ENCODE data around the gene SLC24A4. TPM values are rescaled to one million over a fixed set of nuclear protein-coding genes. Genes with fewer than 3 reads are reported as not detected.
A peak's percentile ranks its signal among the peaks of the same experiment; 100 is the strongest.

SLC24A4 gene
- total RNA-seq, 1 donor from 2014 or later, result 0.26 TPM

DNA sequence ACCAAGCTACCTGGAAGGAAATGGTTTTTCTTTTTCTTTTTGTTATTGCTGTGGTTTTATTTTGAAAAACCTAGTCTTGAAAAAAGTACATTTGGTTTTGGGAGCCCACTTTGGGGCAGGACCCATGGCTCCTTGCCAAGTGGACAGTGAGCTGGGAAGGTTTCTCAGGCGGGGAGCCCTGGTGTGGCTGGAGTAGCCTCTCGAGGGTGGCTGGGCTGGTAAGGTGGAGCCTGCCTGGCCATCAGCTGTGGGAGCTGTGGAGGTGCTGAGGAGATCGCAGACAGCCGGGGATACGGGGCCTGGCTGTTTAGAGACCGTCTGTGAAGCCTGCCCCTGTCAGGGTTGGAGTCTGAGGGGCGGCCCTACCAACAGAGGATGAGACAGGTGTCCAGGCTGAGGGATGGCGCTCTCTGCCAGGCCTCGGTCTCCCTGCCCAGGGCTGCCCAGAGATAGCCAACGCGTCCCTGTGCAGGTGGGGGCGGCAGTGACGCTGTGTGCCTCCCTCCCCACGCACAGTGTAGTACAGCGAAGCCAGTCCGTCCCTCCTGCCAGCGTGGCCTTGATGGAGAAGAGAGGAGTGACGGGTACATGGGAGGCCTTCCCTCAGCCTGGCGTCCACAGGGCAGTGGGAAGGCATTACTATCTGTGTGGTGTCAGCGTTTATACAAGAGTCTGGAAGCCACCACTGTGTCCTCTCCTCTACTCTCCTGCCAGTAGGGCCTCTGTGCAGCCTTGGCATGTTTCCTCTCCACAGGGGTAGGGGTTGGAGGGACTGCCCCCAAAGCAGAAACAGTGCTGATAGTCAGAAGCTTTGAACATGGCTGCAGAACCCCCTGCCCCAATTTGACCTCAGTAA lies 196.5 kb downstream of the SLC24A4 start:
- H3K4me3 Mint-ChIP-seq, result no peak overlapping the region
- H3K4me1 Mint-ChIP-seq, result peaks cover 6% of the 10 kb centered on the region
- no peaks in the 10 kb centered on the region for H3K9me3 Mint-ChIP-seq
- no peak for DNase-seq (ENCODE audit: low read depth, low spot score)
- peak overlapping the region; percentile 27 for H3K27ac Mint-ChIP-seq (ENCODE audit: unreplicated experiment)
- TF ChIP-seq, protein P1, sequence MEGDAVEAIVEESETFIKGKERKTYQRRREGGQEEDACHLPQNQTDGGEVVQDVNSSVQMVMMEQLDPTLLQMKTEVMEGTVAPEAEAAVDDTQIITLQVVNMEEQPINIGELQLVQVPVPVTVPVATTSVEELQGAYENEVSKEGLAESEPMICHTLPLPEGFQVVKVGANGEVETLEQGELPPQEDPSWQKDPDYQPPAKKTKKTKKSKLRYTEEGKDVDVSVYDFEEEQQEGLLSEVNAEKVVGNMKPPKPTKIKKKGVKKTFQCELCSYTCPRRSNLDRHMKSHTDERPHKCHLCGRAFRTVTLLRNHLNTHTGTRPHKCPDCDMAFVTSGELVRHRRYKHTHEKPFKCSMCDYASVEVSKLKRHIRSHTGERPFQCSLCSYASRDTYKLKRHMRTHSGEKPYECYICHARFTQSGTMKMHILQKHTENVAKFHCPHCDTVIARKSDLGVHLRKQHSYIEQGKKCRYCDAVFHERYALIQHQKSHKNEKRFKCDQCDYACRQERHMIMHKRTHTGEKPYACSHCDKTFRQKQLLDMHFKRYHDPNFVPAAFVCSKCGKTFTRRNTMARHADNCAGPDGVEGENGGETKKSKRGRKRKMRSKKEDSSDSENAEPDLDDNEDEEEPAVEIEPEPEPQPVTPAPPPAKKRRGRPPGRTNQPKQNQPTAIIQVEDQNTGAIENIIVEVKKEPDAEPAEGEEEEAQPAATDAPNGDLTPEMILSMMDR (conservative IDR thresholded peaks at IDR 0.05), result no peak
- peaks cover 3% of the 10 kb centered on the region for H3K36me3 Mint-ChIP-seq (ENCODE audit: low read depth)
- H3K27me3 Mint-ChIP-seq (ENCODE audit: low read depth), result peaks cover 14% of the 10 kb centered on the region

DNA sequence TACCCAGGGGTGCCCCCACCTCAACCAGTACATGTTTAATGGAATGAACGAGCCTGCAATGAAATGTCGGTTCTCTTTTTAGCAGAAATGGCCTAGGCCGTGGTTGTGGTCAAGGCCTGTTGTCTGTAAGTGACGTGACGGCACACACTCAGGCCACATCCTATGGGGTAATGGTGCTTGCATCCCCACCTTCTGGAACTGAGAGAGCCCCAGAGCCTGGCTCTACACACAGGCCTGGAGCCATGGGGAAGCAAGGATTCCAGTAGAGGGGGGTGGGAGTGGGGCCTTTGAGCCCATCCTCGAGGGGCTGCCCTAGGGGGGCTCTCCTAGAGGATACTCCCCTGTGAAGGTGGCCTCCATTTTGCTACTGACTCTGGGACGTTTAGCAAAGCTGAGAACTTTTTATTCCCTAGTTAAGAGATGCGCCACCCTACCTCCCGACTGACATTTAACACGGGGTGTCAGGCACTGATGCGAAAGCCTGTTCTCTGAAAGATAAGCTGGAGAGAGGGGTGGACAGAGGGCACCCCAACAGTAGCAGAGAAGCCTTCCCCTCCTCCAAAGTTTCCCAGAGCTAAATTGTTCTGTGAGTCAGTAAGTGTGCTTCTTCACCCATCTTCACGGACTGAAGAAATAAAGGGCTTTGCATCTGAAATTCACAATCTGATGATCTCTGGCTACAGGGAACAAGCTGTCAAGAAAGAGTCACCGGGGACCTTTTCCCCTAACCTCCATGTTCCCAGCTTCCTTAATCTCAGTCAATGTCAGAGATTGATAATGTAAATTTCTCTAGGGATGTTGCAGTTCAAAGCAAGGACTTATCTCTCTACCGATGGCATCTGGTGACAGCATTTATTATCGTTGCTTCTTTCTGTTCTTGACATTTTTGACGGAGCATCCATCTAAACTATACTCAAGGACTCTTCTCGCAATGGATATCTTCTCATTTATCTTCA lies 197.4 kb downstream of the SLC24A4 start:
- Mint-ChIP-seq H3K36me3 (ENCODE audit: low read depth) (peaks cover 3% of the 10 kb centered on the region), H3K4me1 (peaks cover 5% of the 10 kb centered on the region), H3K27me3 (ENCODE audit: low read depth) (peaks cover 5% of the 10 kb centered on the region), H3K9me3 (no peaks in the 10 kb centered on the region), H3K27ac (ENCODE audit: unreplicated experiment) (no peak overlapping the region), H3K4me3 (no peak overlapping the region)
- TF ChIP-seq, protein P1 (conservative IDR thresholded peaks at IDR 0.05), result no peak
- no peak for DNase-seq (ENCODE audit: low read depth, low spot score)

DNA sequence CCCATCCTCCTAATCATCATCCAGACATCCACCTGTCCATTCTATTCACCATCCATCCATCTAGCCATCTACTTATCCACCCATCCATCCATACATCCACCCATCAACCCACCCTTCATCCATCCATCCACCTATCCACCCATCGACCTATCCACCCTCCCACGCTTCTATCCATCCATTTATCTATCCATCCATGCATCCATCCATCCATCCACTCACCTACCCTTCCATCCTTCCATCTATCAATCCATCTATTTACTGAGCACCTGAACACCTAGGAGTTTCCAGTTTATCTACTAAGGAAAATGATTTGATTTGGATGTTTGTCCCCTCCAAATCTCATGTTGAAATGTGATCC lies 198.1 kb downstream of the SLC24A4 start:
- no peak overlapping the region for H3K27ac Mint-ChIP-seq (ENCODE audit: unreplicated experiment)
- H3K4me1 Mint-ChIP-seq, result no peaks in the 10 kb centered on the region
- TF ChIP-seq, protein P1 (conservative IDR thresholded peaks at IDR 0.05), result no peak
- H3K9me3 Mint-ChIP-seq, result no peaks in the 10 kb centered on the region
- no peak for DNase-seq (ENCODE audit: low read depth, low spot score)
- H3K36me3 Mint-ChIP-seq (ENCODE audit: low read depth), result peaks cover 3% of the 10 kb centered on the region
- no peak overlapping the region for H3K4me3 Mint-ChIP-seq
- H3K27me3 Mint-ChIP-seq (ENCODE audit: low read depth), result no peaks in the 10 kb centered on the region

DNA sequence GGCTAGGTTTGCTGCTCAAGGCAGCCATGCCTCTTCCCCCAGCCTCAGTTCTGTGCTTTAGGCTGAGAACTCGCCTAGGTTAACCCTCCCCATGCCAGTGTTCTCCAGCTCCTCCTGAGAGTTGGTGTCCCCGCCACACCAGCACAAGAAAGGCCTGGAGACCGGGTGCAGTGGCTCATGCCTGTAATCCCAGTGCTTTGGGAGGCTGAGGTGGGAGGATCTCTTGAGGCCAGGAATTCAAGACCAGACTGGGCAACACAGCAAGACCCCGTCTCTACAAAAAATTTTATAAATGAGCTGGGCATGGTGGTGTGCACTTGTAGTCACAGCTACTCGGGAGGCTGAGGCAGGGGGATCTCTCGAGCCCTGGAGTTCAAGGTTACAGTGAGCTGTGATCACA lies 200.8 kb downstream of the SLC24A4 start:
- Mint-ChIP-seq H3K4me1 (no peaks in the 10 kb centered on the region), H3K4me3 (no peak overlapping the region), H3K27me3 (ENCODE audit: low read depth) (no peaks in the 10 kb centered on the region), H3K27ac (ENCODE audit: unreplicated experiment) (peak overlapping the region; percentile 19), H3K36me3 (ENCODE audit: low read depth) (peaks cover 3% of the 10 kb centered on the region), H3K9me3 (no peaks in the 10 kb centered on the region)
- TF ChIP-seq, protein P1 (conservative IDR thresholded peaks at IDR 0.05), result no peak
- no peak for DNase-seq (ENCODE audit: low read depth, low spot score)

DNA sequence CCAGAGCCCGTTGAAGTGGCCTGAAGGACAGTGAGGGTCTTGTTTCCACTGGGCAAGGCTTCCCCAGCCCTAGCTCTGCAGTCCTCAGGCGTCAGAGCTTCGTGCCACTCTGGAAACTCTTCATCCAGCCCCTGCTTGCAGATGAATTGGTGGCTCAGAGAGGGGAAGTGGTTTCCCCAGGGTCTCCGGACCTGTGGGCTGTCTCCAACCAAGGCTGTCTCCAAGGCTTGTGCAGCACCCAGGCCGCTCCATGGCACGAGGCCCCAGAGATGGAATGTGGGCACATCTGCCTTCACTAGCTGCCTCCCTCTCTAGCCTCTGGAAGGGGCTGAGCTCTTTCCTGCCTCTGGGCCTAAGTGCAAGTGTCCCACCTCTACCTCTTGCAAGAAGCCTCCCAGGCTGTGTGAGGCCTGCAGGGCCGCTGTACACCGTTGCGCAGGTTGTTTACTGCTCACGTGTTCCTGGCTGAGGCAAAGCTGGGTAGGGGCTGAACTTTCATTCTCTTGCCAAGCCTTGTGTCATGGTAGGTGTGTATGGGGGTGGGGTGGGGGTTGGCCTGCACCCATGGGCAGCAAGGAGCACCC lies 201.7 kb downstream of the SLC24A4 start:
- Mint-ChIP-seq H3K36me3 (ENCODE audit: low read depth) (peaks cover 3% of the 10 kb centered on the region), H3K27ac (ENCODE audit: unreplicated experiment) (no peak overlapping the region), H3K4me3 (no peak overlapping the region), H3K9me3 (no peaks in the 10 kb centered on the region), H3K4me1 (no peaks in the 10 kb centered on the region), H3K27me3 (ENCODE audit: low read depth) (no peaks in the 10 kb centered on the region)
- TF ChIP-seq, protein P1 (conservative IDR thresholded peaks at IDR 0.05), result no peak
- no peak for DNase-seq (ENCODE audit: low read depth, low spot score)
